A549 (cell line): ENCODE data around the gene DCDC2.

Experiments used
- EP300 ChIP-seq, 2 experiments: fragments of >200 bp; sonication (Bioruptor Twin); formaldehyde crosslinking; IDR thresholded peaks; 2 replicates in 1 of 2; 3 replicates in 1 of 2; pipeline ENCODE4 v1.6.1; 2016 to 2017
- HOXB5 ChIP-seq: fragments of 250-450 bp; sonication (Bioruptor Pico); IDR thresholded peaks from 2 replicates; pipeline ENCODE4 v1.5.0; 2020; ENCODE audit warnings: mild to moderate bottlenecking, moderate library complexity
- MAX ChIP-seq: IDR thresholded peaks from 2 replicates; pipeline ENCODE4 v1.6.1; 2012
- MAZ ChIP-seq: fragments of 150-350 bp; IDR thresholded peaks from 2 replicates; pipeline ENCODE4 v1.6.1; 2014; ENCODE audit warnings: antibody characterized with exemption, low read depth, low read length, borderline replicate concordance
- NFE2L2 ChIP-seq: fragments of 150-350 bp; conservative IDR thresholded peaks from 2 replicates; pipeline ENCODE4 v1.6.1; 2014; ENCODE audit warnings: low read length
- PBX3 ChIP-seq: IDR thresholded peaks from 2 replicates; pipeline ENCODE4 v1.6.1; 2012
- POLR2A ChIP-seq: IDR thresholded peaks from 2 replicates; pipeline ENCODE4 v1.6.1; 2012; ENCODE audit warnings: mild to moderate bottlenecking, low read length
- SREBF2 ChIP-seq: fragments of 450-650 bp; IDR thresholded peaks from 2 replicates; pipeline ENCODE4 v1.6.1; 2014; ENCODE audit warnings: mild to moderate bottlenecking, moderate library complexity
- ZFP36 ChIP-seq: fragments of 450-650 bp; IDR thresholded peaks from 2 replicates; pipeline ENCODE4 v1.6.1; 2014; ENCODE audit warnings: borderline replicate concordance; ENCODE audit not compliant: partially characterized antibody
- TF ChIP-seq, protein P1 (sequence below): fragments of >200 bp; sonication (Bioruptor Twin); formaldehyde crosslinking; IDR thresholded peaks from 3 replicates; pipeline ENCODE4 v1.5.1; 2016

- TF ChIP-seq HOXB5 (CRISPR knock-in tag) = no peak
- TF ChIP-seq, protein P1, sequence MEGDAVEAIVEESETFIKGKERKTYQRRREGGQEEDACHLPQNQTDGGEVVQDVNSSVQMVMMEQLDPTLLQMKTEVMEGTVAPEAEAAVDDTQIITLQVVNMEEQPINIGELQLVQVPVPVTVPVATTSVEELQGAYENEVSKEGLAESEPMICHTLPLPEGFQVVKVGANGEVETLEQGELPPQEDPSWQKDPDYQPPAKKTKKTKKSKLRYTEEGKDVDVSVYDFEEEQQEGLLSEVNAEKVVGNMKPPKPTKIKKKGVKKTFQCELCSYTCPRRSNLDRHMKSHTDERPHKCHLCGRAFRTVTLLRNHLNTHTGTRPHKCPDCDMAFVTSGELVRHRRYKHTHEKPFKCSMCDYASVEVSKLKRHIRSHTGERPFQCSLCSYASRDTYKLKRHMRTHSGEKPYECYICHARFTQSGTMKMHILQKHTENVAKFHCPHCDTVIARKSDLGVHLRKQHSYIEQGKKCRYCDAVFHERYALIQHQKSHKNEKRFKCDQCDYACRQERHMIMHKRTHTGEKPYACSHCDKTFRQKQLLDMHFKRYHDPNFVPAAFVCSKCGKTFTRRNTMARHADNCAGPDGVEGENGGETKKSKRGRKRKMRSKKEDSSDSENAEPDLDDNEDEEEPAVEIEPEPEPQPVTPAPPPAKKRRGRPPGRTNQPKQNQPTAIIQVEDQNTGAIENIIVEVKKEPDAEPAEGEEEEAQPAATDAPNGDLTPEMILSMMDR = no peak
- TF ChIP-seq EP300 (IDR thresholded peaks at IDR 0.05) = peak; percentile 71 to 93; a peak in 4 of 5 replicates
- TF ChIP-seq PBX3 = peak; percentile 87
- no peak for TF ChIP-seq NFE2L2
- no peak for TF ChIP-seq POLR2A
- peak; percentile 69 for TF ChIP-seq MAX
- TF ChIP-seq ZFP36 = no peak
- no peak for TF ChIP-seq MAZ
- TF ChIP-seq SREBF2 = no peak
Observed at GRCh38 chr6:24313251-24314141, 44.4 kb downstream of the DCDC2 start.
